GM18951 (cell line): ENCODE measurements around the gene CPT1B.
A peak's percentile ranks its signal among the peaks of the same experiment; 100 is the strongest.

ENCODE experiments used
- POLR2A ChIP-seq: IDR thresholded peaks from 4 replicates; pipeline ENCODE4 v1.6.1; 2011; ENCODE audit warnings: mild to moderate bottlenecking; ENCODE audit not compliant: insufficient read length, insufficient read depth; ENCODE audit errors: extremely low read depth
- in situ Hi-C: fragments of 300-500 bp; cut with MboI; formaldehyde crosslinking; loops from one replicate; pipeline ENCODE4 v1.12.0; 2022; ENCODE audit warnings: low sequenced_read_pairs, mixed read lengths, inconsistent platforms; ENCODE audit not compliant: unreplicated experiment

Gene CPT1B

DNA sequence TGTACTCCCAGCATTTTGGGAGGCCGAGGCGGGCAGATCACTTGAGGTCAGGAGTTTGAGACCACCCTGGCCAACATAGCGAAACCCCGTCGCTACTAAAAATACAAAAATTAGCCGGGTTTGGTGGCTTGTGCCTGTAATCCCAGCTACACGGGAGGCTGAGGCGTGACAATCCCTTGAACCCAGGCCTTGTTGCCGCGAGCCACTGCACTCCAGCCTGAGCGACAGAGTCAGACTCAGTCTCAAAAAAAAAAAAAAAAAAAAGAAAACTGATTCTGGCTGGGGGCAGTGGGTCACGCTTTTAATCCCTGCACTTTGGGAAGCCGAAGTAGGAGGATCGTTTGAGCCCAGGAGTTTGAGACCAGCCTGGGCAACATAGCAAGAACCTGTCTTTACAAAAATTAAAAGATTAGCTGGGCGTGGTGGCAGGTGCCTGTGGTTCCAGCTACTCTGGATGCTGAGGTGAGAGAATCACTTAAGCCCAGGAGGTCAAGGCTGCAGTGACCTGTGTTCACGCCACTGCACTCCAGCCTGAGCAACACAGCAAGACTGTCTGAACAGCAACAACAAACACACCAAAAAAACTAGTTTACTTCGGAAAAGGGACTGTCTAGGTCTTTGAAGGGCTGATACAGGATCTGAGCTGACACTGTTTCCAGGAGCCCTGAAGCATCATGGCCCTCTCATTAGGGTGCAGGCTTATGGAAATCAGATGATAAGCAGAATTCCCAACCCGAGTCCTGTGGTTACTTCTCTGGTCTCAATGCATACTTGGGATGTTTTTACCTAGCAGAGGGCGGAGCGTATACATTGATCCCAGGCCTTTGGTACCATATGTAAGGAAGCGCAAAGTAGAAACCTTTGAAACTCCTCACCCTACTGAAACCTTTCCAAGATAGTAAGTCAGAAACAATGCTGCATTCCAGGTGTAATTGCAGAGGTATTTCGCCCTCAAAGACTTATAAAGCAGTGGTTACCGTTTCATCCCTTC is 6.2 kb upstream of the CPT1B start:
- TF ChIP-seq POLR2A = no peak
- in situ Hi-C loops = no loop called here

DNA sequence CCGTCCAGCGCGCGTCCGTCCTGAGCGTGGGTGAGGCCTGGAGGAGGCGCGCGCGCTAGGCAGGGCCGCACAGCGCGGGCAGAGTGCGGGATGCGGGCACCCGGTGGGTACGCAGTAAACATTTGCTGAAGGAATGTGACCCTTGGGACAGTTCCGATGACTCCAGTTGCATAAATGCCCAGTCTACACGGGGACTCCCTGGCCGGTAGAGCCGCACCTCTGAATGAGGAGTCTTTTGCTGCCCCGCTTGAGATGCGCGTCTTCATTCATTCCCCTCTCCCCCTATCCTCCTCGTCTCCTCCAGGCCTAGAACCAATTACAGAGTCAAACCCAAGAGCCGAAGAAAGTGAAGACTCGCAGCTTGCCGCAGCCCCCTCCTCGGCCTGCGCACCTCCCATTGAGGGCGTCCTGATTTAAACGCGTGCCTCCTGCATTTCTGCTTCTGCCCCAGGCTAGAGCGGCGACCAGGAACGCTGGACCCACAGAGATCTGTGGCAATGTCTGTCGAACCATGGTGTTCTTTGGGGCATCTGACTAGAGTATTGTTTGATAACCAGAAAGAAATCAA is 5.2 kb upstream of the CPT1B start:
- no peak for TF ChIP-seq POLR2A
- in situ Hi-C loops = no loop called here

- in situ Hi-C loops = no loop called here
- TF ChIP-seq POLR2A = peak; percentile 92
Measured at GRCh38 chr22:50582493-50583293, 4.5 kb upstream of the CPT1B start, which contains the start of gene CHKB. Gene CHKB, minus strand, starts transcription at chr22:50582849. Its CDS starts 68 bp downstream, at chr22:50582781.

GRCh38 chr22:50581950-50582492 is 3.8 kb upstream of the CPT1B start:
- TF ChIP-seq POLR2A = no peak
- in situ Hi-C loops = no loop called here

DNA sequence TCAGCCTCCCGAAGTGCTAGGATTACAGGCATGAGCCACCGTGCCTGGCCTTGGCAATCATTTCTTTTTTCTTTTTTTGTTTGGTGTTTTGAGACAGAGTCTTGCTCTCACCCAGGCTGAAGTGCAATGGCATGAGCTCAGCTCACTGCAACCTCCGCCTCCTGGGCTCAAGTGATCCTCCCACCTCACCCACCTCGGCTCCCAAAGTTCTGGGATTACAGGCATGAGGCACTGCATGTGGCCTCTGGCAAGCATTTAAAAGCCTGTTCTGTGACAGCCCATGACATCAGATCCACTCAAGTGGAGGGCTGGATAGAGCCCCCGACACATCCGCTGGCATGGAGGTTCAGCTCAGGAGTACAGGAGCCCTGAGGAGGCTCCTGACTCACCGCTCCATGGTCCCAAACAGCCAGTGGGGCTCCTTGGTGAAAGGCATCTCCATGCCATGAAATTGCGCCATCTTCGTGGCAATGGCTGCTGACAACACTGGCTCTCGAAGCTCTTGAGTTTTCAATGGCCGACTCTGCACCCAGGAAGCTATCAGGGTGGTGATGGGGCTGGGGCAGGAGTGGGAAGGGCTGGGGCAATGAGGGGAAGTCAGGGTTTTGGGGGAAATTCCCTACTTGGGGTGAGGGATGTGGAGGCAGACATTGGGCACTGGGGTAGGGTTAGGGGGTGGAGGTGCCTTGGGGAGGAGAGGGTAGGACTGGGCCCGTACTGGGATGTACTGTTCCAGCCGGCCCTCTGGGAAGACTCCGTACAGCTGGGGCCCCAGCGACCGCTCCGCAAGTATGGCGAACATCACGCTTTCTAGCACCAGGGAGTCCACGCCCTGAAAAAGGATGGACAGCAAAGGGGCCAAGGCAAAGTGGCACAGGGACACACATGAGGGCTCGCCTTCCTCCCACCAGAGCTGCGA is 3.1 kb upstream of the CPT1B start:
- in situ Hi-C loops = no loop called here
- no peak for TF ChIP-seq POLR2A

GRCh38 chr22:50579752-50580151 is 1.5 kb upstream of the CPT1B start:
- TF ChIP-seq POLR2A = no peak
- in situ Hi-C loops = no loop called here

GRCh38 chr22:50578776-50579310 is 616 bp upstream of the CPT1B start:
- no peak for TF ChIP-seq POLR2A
- in situ Hi-C loops = no loop called here

- TF ChIP-seq POLR2A = no peak
- in situ Hi-C loops = no loop called here
Measured at GRCh38 chr22:50577697-50577986, 585 bp downstream of the CPT1B start.

DNA sequence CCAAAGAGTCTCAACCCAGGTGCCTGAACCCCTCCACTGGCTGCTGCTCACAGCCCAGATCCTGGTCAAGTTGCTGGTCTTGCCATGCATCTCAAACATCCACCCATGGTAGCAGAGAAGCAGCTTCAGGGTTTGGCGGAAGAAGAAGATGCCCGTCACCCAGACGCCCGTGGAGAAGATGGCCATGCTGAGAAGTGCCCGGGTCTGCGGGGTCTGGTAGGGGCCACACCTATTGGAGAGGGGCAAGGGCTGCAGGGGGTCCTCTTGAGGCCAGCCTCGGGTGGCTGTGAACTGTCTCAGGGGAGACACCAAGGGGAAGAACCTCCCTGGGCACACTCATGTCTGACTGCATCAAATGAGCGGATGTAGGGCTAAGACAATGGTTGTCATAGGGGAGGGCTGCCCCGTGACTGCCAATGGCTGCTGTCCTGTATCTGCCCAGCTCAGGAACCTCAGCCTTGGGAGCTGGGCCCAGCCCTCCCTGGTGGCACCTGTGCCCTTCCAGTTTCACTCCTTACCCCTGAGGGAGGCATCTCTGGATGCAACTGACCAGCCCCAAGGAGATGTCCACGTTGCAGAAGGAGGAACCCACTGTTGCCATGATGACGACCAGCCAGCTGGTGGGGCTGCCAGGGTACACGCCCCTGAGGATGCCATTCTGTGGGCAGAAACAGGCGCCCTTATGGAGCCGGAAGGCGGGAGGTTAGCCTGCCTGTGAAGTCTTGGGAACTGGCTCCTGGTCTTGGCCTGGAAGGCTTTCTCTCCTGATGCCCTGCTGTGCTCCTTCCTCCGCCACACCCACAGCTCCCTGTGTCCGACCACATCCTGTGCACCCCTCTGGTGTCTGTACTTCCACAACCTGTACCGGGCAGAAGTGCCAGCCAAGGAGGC is 1.2 kb downstream of the CPT1B start:
- in situ Hi-C loops = no loop called here
- no peak for TF ChIP-seq POLR2A

- in situ Hi-C loops = no loop called here
- TF ChIP-seq POLR2A = no peak
Measured at GRCh38 chr22:50576070-50576469, 2.2 kb downstream of the CPT1B start.

GRCh38 chr22:50575426-50575941 is 2.7 kb downstream of the CPT1B start:
- no peak for TF ChIP-seq POLR2A
- in situ Hi-C loops = no loop called here
